DND-41 (cell line): Measurements from ENCODE around the gene TULP4.

Experiments
- CTCF ChIP-seq: IDR thresholded peaks from 2 replicates; pipeline ENCODE4 v1.5.1; 2012; ENCODE audit warnings: borderline replicate concordance, low read length, moderate library complexity, mild to moderate bottlenecking; ENCODE audit not compliant: poor library complexity, severe bottlenecking; ENCODE audit errors: extremely low read depth
- EZH2 ChIP-seq: IDR thresholded peaks from 3 replicates; pipeline ENCODE4 v1.6.1; 2012; ENCODE audit warnings: borderline replicate concordance, low read depth, mild to moderate bottlenecking, moderate library complexity, low read length, inconsistent platforms; ENCODE audit not compliant: severe bottlenecking

GRCh38 chr6:158512809-158513208 is 200.5 kb downstream of the TULP4 start:
- TF ChIP-seq CTCF = no peak
- TF ChIP-seq EZH2 = no peak
